ENCODE measurements around the gene IRGC. TPM values are rescaled to one million over a fixed set of nuclear protein-coding genes. Genes with fewer than 3 reads are reported as not detected.

The IRGC gene
- polyA plus RNA-seq, 2 of the 4 experiments (the other 2 are of a cell fraction): not detected

- ATAC-seq (no peak), FAIRE-seq (no peak)
- POLR2A ChIA-PET: interaction anchor here (0.7 kb wide), 1 partner anchor 39 kb away, joined by 9 read pairs; no protein-coding TSS in a partner anchor
Measured at GRCh38 chr19:43707158-43707712, 8.6 kb upstream of the IRGC start.

GRCh38 chr19:43708716-43709115, 7.2 kb upstream of the IRGC start:
- Histone ChIP-seq H3K9me3 (peaks cover 17% of the 10 kb centered on the region), H3K4me2 (no peak overlapping the region), H3K27ac (no peak overlapping the region), H3K4me1 (peaks cover 22% of the 10 kb centered on the region), H3K4me3 (no peak overlapping the region)
- DNase-seq (ENCODE audit: low read depth in 1 of 2, low spot score in 1 of 2): no peak
- TF ChIP-seq FOSL2 (IDR thresholded peaks at IDR 0.05): no peak
- no peak for TF ChIP-seq FOSL2 (CRISPR knock-in tag; IDR thresholded peaks at IDR 0.05)
- no peak for TF ChIP-seq CHD2 (IDR thresholded peaks at IDR 0.05; ENCODE audit: low read length, partially characterized antibody)
- TF ChIP-seq NFE2L2 (conservative IDR thresholded peaks at IDR 0.05; ENCODE audit: low read length): no peak
- TF ChIP-seq TP53 (CRISPR knock-in tag; IDR thresholded peaks at IDR 0.05): no peak
- TF ChIP-seq, protein P1, sequence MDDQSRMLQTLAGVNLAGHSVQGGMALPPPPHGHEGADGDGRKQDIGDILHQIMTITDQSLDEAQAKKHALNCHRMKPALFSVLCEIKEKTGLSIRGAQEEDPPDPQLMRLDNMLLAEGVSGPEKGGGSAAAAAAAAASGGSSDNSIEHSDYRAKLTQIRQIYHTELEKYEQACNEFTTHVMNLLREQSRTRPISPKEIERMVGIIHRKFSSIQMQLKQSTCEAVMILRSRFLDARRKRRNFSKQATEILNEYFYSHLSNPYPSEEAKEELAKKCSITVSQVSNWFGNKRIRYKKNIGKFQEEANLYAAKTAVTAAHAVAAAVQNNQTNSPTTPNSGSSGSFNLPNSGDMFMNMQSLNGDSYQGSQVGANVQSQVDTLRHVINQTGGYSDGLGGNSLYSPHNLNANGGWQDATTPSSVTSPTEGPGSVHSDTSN (IDR thresholded peaks at IDR 0.05): no peak
- no peak for TF ChIP-seq RAD21 (conservative IDR thresholded peaks at IDR 0.05 in 1 of 2, IDR thresholded peaks at IDR 0.05 in 1 of 2)
- TF ChIP-seq POLR2AphosphoS2 (conservative IDR thresholded peaks at IDR 0.05; ENCODE audit: low read length): no peak
- no peak for TF ChIP-seq ATOH8 (CRISPR knock-in tag; IDR thresholded peaks at IDR 0.05; ENCODE audit: low read depth)
- no peak for TF ChIP-seq EHF (CRISPR knock-in tag; IDR thresholded peaks at IDR 0.05)
- no peak for TF ChIP-seq ZFP36 (IDR thresholded peaks at IDR 0.05; ENCODE audit: borderline replicate concordance, partially characterized antibody)
- TF ChIP-seq, protein P2, sequence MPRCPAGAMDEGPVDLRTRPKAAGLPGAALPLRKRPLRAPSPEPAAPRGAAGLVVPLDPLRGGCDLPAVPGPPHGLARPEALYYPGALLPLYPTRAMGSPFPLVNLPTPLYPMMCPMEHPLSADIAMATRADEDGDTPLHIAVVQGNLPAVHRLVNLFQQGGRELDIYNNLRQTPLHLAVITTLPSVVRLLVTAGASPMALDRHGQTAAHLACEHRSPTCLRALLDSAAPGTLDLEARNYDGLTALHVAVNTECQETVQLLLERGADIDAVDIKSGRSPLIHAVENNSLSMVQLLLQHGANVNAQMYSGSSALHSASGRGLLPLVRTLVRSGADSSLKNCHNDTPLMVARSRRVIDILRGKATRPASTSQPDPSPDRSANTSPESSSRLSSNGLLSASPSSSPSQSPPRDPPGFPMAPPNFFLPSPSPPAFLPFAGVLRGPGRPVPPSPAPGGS (IDR thresholded peaks at IDR 0.05): no peak
- TF ChIP-seq HES2 (IDR thresholded peaks at IDR 0.05): no peak
- TF ChIP-seq E2F6 (IDR thresholded peaks at IDR 0.05; ENCODE audit: borderline replicate concordance, low read depth): no peak
- TF ChIP-seq, protein P3, sequence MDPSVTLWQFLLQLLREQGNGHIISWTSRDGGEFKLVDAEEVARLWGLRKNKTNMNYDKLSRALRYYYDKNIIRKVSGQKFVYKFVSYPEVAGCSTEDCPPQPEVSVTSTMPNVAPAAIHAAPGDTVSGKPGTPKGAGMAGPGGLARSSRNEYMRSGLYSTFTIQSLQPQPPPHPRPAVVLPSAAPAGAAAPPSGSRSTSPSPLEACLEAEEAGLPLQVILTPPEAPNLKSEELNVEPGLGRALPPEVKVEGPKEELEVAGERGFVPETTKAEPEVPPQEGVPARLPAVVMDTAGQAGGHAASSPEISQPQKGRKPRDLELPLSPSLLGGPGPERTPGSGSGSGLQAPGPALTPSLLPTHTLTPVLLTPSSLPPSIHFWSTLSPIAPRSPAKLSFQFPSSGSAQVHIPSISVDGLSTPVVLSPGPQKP (IDR thresholded peaks at IDR 0.05; ENCODE audit: low read depth, low read length): no peak
- TF ChIP-seq ZSCAN20 (CRISPR knock-in tag; IDR thresholded peaks at IDR 0.05): no peak
- no peak for TF ChIP-seq JUN (IDR thresholded peaks at IDR 0.05)
- TF ChIP-seq PHF8 (IDR thresholded peaks at IDR 0.05; ENCODE audit: borderline replicate concordance, low read depth): no peak
- no peak for TF ChIP-seq HDAC2 (IDR thresholded peaks at IDR 0.05)
- TF ChIP-seq MAX (IDR thresholded peaks at IDR 0.05): no peak
- ChIA-PET CTCF (interaction anchor here (0.6 to 1.7 kb wide), 6 partner anchors 9 to 115 kb away, joined by 3 to 5 read pairs (median 3); no protein-coding TSS in a partner anchor), POLR2A (no interaction called here)
- FAIRE-seq: no peak
- no peak for ATAC-seq
- WGBS (ENCODE audit: missing lambda C conversion rate): 66% methylated on average over 2 of the region's 2 CpGs

More at GRCh38 chr19:43707158-43707712, 8.6 kb upstream of the IRGC start:
- Histone ChIP-seq H3K4me2 (no peak overlapping the region), H3K4me1 (peaks cover 36% of the 10 kb centered on the region), H3K9me3 (peaks cover 17% of the 10 kb centered on the region), H3K4me3 (no peak overlapping the region), H3K27ac (no peak overlapping the region)
- CTCF ChIA-PET: interaction anchor here (0.9 to 1.7 kb wide), 3 partner anchors 20 to 34 kb away, joined by 3 to 4 read pairs (median 3); no protein-coding TSS in a partner anchor
- no peak for DNase-seq (ENCODE audit: low read depth in 1 of 2, low spot score in 1 of 2)
- TF ChIP-seq TFCP2L1 (CRISPR knock-in tag; IDR thresholded peaks at IDR 0.05) (no peak), FOSB (CRISPR knock-in tag; IDR thresholded peaks at IDR 0.05) (no peak), ZC3H11A (IDR thresholded peaks at IDR 0.05) (no peak), NFE2L2 (conservative IDR thresholded peaks at IDR 0.05; ENCODE audit: low read length) (no peak), JUNB (IDR thresholded peaks at IDR 0.05) (no peak), MYC (IDR thresholded peaks at IDR 0.05; ENCODE audit: borderline replicate concordance, low read length) (no peak), TP53 (CRISPR knock-in tag; IDR thresholded peaks at IDR 0.05) (no peak), POLR2AphosphoS2 (conservative IDR thresholded peaks at IDR 0.05; ENCODE audit: low read length) (no peak), ZNF302 (CRISPR knock-in tag; IDR thresholded peaks at IDR 0.05) (no peak)
- TF ChIP-seq, protein P4, sequence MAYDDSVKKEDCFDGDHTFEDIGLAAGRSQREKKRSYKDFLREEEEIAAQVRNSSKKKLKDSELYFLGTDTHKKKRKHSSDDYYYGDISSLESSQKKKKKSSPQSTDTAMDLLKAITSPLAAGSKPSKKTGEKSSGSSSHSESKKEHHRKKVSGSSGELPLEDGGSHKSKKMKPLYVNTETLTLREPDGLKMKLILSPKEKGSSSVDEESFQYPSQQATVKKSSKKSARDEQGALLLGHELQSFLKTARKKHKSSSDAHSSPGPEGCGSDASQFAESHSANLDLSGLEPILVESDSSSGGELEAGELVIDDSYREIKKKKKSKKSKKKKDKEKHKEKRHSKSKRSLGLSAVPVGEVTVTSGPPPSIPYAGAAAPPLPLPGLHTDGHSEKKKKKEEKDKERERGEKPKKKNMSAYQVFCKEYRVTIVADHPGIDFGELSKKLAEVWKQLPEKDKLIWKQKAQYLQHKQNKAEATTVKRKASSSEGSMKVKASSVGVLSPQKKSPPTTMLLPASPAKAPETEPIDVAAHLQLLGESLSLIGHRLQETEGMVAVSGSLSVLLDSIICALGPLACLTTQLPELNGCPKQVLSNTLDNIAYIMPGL (CRISPR knock-in tag; IDR thresholded peaks at IDR 0.05; ENCODE audit: borderline replicate concordance): no peak
- TF ChIP-seq, protein P2 (IDR thresholded peaks at IDR 0.05): no peak
- 84% methylated on average over 13 of the region's 13 CpGs for WGBS (ENCODE audit: missing lambda C conversion rate)
